ELF-1 (cell line): ENCODE results near the gene ARHGEF4.
A peak's percentile ranks its signal among the peaks of the same experiment; 100 is the strongest.
"Not testable (repeated sequence)": the region's sequence is repeated elsewhere in the genome, so short reads cannot be mapped to it uniquely, and the experiment has no call there.

Experiments used
- DNase-seq: peaks from one replicate; pipeline ENCODE4 v3.0.0-alpha.2; 2016; ENCODE audit warnings: low read depth, low spot score

ARHGEF4 gene

GRCh38 chr2:130976591-130977237, 140.0 kb downstream of the ARHGEF4 start:
- DNase-seq, result no peak

- no peak for DNase-seq
These were observed 140.8 kb downstream of the ARHGEF4 start for GRCh38 chr2:130977461-130978050.

GRCh38 chr2:130981667-130982066, 145.0 kb downstream of the ARHGEF4 start:
- DNase-seq, result no peak

GRCh38 chr2:130985206-130985780, 148.6 kb downstream of the ARHGEF4 start:
- DNase-seq, result no peak

GRCh38 chr2:130985831-130986649, 149.3 kb downstream of the ARHGEF4 start:
- peak; percentile 15 for DNase-seq

- DNase-seq, result no peak
These were observed 150.3 kb downstream of the ARHGEF4 start for GRCh38 chr2:130986890-130987493.

- DNase-seq, result no peak
These were observed 151.1 kb downstream of the ARHGEF4 start for GRCh38 chr2:130987519-130988425.

- not testable (repeated sequence) for DNase-seq
These were observed 154.7 kb downstream of the ARHGEF4 start for GRCh38 chr2:130991446-130991845.

GRCh38 chr2:130992003-130992402, 155.3 kb downstream of the ARHGEF4 start:
- not testable (repeated sequence) for DNase-seq

GRCh38 chr2:130996691-130997090, 160.0 kb downstream of the ARHGEF4 start:
- DNase-seq, result no peak

- no peak for DNase-seq
These were observed 160.5 kb downstream of the ARHGEF4 start for GRCh38 chr2:130997198-130997597.

- no peak for DNase-seq
These were observed 161.8 kb downstream of the ARHGEF4 start for GRCh38 chr2:130998561-130998960.

- no peak for DNase-seq
These were observed 167.9 kb downstream of the ARHGEF4 start for GRCh38 chr2:131004446-131005209.

- no peak for DNase-seq
These were observed 168.7 kb downstream of the ARHGEF4 start for GRCh38 chr2:131005216-131005935.

- DNase-seq, result no peak
These were observed 169.8 kb downstream of the ARHGEF4 start for GRCh38 chr2:131006561-131006960.

GRCh38 chr2:131008967-131009366, 172.3 kb downstream of the ARHGEF4 start:
- DNase-seq, result no peak

GRCh38 chr2:131009713-131010475, 173.2 kb downstream of the ARHGEF4 start:
- no peak for DNase-seq

- DNase-seq, result no peak
These were observed 173.9 kb downstream of the ARHGEF4 start for GRCh38 chr2:131010566-131010965.

GRCh38 chr2:131011486-131011885, 174.8 kb downstream of the ARHGEF4 start:
- no peak for DNase-seq
